ENCODE measurements around the gene IL9R.
"Not testable (repeated sequence)": the region's sequence is repeated elsewhere in the genome, so short reads cannot be mapped to it uniquely, and the experiment has no call there.

IL9R gene

GRCh38 chrX:156030474-156030873 lies 33.0 kb downstream of the IL9R start:
- not testable (repeated sequence) for DNase-seq (ENCODE audit: low read depth)

Data from fibroblast of gingiva (primary cell).